ENCODE data around the gene TCAF1. TPM values are rescaled to one million over a fixed set of nuclear protein-coding genes. Genes with fewer than 3 reads are reported as not detected.
A peak's percentile ranks its signal among the peaks of the same experiment; 100 is the strongest.
"Not testable (repeated sequence)": the region's sequence is repeated elsewhere in the genome, so short reads cannot be mapped to it uniquely, and the experiment has no call there.

TCAF1 gene
- total RNA-seq, 1 experiment from 2014 or later, result 99.4 TPM

DNA sequence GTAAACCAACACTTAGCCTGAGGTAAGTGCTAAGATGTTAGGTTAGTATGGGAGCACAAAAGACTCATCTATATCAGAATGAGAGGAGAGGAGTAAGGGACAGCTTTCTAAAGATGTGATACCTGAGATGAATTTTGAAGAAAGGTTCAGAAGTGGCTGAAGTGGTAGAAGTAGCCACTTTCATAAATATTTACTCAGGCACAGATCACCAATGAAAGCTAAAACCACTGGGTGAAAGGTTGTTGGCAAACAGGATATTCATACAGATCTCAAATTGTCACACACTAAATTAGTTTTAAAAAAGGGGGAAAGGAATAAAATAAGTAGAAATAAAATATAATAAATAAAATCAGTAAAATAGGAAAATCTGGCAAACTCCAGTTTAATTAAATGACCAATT lies 30.4 kb downstream of the TCAF1 start:
- not testable (repeated sequence) for DNase-seq (ENCODE audit: low read depth)

DNA sequence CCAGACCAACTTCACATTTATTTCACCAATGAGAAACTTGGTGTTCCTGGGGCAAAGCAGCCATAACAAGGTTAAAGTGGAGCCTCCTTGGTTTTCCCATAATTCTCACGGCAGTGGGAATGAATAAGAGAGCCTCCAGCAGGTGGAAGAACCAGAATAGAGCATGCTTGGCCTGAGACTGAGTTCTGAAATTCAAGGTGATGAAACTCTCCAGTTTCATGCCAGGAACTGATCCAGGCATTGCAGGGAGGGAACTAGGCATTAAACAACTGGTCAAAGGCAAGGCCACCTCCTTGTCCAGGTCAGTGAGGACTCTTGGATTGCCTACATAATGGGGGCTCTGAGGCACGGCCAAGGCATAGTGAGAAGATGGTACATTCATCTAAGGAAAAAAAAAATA lies 44.0 kb downstream of the TCAF1 start:
- not testable (repeated sequence) for DNase-seq (ENCODE audit: low read depth)

DNA sequence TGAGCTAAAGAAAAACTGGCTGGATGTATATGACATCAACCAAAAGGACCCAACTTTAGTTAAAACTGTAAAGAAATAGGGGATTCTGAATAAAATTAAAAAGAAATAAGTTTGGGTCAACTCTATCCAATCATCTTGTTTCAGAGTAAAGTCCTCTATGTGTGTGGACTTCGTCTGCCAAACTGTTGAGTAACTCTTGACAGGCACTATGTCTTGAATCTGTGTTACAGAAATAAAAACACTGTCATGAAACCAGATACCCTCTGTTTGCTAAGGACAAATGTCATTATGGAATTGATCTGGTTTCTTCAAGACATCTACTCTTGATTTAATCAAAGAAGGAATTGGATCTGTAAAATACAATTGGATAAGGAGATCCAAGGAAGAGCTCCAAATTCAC lies 46.5 kb downstream of the TCAF1 start:
- not testable (repeated sequence) for DNase-seq (ENCODE audit: low read depth)

DNA sequence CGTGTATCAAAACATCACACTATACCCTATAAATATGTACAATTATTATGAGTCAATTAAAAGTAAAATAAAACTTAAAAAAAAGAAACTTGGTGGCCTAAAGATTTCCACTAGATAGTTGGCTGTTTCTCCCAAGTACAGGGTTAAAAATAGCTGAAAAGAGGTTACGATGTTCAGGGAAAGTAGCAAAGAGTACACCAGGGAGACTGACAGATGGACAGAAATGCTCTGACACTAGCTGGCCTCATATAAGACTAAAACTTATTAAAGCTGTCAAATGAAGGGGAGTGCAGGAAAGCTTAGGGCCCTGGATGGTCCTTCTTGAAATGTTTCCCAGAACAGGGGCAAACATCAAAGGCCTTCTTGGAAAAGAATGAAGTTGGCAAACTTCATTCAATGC lies 51.3 kb downstream of the TCAF1 start:
- no peak for DNase-seq (ENCODE audit: low read depth)

DNA sequence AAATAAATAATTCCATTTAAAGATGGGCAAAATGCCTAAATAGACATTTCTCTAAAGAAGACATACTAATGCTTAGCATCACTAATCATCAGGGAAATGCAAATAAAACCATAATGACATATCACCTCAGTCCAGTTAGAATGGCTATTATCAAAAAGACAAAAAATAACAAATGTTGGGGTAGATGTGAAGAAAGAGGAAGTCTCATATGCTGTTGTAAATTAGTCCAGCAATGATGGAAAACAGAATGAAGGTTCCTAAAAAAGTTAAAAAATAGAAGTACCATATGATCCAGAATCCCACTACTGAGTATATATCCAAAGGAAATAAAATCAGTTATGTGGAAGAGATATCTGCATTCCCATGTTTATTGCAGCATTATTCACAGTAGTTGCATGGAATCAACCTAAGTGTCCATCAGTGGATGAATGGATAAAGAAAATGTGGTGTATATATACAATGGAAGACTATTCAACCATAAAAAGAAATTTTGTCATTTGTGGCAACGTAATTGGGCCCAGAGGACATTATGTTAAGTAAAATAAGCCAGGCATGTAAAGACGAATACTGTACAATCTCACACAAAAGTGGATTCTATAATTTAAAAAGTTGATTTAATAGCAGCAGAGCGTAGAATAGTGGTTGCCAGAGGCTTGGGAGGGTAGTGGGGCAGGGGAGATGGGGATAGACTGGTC lies 52.0 kb downstream of the TCAF1 start:
- no peak for DNase-seq (ENCODE audit: low read depth)

DNA sequence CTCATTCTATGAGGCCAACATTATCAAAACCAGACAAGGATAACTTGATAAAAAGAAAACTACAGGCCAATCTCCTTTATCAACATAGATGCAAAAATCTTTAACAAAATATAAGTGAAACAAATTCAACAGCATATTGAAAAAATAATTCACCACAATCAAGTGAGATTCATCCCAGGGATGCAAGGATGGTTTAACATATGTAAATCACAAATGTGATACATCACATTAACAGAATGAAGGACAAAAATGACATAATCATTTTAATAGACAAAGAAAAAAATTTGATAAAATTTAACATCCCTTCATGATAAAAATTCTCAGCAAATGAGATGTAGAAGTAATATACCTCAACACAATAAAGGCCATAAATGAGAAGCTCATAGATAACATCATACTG lies 53.8 kb downstream of the TCAF1 start:
- DNase-seq (ENCODE audit: low read depth), result no peak

DNA sequence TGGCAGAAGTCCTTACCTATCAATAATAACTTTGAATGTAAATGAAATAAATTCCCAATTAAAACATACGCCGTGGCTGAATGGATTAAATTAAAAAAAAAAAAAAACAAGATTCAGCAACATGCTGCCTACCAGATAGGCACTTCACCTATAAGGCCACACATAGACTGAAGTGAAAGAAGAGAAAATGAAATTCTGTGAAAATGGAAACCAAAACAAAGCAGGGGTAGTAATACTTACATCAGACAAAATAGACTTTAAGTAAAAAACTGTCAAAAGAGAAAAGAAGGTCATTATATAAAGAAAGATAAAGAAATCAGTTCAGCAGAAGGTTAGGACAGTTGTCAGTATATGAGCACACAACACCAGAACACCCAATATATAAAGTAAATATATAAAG lies 55.3 kb downstream of the TCAF1 start:
- DNase-seq (ENCODE audit: low read depth), result no peak

DNA sequence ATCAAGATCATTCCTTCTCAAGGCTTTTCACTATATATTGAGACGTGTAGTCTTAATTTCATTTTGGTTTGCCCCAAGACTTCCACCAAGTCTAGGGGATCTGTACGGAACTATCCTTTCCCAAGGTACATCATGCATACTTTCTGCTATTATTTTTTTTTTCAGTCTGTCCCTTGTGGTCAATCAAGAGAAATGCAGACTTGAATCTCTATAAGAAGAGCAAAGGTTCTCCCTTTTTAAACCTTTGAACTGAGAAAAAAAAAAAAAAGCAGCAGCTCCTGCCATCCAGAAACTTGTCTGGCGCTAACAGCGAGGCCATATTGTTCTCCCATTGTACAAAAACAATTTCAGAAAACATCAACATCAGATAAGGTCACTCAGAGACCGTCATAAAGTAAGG lies 60.3 kb downstream of the TCAF1 start:
- peak; percentile 24 for DNase-seq (ENCODE audit: low read depth)

DNA sequence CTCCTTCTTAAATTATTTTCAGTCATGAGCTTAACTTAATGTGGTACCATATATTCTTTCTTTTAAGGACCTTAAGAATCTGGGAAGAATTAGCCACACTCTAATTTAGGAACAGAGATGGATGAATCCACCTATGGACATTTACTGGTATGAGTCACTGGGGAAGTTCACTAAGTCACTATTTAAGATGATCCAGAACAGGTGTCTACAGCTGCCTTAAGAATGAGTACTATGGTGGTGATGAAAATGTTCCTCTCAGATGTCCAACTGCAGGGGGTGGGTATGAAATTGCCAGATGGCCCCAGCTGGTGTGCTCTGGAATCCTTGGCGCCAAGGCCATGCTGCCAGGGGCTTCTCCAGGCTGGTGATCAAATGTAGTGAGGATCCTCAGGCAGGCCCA lies 61.9 kb downstream of the TCAF1 start:
- DNase-seq (ENCODE audit: low read depth), result not testable (repeated sequence)

DNA sequence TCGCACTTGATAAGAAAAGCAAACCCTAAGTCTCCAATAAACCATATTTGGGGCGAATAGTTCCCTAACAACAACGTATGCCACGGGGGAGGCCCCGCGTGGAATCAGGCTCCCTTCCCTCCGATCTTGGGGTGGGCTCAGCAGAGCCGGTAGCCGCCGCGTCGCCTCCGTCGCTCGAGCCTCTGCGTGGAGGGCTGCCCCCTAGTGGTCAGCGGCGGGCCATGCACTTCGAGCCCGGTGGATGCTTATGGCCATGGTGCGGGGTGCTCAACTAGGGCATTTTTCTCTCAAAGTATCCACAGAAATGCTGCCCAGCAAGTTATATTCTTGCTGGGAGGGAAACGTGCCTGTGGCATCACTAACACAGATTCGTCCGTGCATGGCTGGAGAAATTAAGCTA lies 64.8 kb downstream of the TCAF1 start:
- DNase-seq (ENCODE audit: low read depth), result not testable (repeated sequence)

DNA sequence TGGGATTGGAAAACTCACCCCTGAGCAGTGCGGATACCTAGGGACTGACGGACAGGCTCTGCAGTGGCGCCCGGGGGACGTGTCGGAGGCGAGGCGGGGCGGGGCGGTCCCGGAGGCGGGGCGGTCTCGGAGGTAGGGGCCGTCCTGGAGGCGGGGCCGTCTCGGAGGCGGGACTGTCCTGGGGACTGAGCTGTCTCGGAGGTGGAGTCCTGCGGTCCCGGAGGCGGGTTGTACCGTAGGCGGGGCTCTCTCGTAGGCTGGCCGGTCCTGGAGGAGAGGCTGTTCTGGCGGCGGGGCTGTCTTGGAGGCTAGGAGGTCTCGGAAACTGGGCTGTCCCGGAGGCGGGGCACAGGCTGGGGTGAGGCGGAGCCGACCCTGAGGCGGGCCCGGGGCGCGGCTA lies 65.4 kb downstream of the TCAF1 start:
- DNase-seq (ENCODE audit: low read depth), result not testable (repeated sequence)

DNA sequence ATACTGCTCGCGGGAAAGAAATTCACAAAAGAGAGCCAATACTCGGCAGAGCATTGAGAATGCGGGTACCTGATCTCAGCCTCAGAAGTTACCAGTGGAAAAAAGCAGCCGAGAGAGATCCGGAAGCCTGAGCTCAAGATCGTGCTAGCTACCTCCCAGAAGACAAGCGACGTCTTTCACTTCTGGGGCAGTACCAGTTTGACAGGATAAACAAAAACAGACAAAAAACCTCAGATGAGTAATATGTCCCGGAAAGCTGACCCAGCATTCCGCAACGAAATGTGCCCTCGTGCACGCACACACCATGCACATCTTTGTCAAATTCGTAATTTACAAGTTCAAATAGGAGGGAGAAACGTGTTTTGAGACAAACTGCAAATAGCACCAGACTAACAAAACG lies 65.9 kb downstream of the TCAF1 start:
- DNase-seq (ENCODE audit: low read depth), result not testable (repeated sequence)

DNA sequence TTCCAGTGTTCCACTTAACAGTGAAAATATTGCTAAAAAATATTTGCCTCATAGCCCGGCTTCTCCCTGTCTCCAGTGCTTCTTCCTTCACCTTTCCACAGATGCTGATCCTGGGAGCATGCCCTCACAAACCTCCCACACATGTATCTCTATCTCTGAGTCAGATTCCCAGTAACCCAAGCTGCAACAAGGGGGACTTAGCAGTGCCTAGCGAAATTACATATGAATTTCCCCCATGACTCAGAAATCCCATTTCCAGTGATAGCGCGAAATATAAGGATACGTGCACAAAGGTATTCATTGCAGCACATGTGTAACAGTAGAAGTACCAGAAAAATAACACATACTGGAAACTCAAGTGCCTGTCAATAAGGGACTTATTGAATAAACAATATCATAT lies 75.4 kb downstream of the TCAF1 start:
- DNase-seq (ENCODE audit: low read depth), result not testable (repeated sequence)

DNA sequence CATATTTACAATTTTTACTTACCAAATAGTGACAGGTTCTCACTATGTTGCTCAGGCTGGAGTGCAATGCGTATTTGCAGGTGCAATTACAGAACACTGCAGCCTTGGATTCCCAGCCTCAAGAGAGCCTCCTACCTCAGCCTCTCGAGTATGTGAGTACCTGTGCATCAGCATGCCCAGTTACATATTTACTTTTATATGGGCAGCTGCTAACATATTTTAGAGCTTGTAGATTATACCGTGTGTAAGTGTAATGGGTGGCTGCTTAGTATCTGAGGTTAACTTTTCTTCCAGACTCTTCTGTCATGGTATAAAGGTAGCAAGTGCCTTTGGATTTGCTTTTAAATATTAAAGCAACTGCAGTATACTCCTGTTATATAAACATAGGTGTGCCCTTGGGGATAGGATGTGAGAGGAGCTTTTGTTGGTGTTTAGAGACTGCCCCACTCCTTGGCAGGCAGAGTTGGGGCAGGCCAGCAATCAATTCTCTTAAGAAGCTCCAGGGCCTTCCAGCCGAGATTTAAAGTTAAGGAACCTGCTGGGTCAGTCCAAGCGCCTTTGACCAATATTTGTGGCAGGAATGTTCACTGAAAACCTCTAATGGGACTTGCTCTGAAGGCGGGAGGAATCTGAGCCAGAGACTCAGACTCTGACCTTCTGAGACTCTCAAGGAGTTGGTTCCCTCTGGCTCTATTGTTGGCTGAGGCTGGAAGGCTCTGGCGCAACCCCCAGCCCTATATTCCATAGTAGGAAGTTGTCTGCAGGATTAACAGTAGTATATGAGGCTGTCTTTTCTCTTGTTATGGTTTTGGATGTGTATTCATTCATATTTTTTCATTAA lies 77.5 kb downstream of the TCAF1 start:
- DNase-seq (ENCODE audit: low read depth), result not testable (repeated sequence)

DNA sequence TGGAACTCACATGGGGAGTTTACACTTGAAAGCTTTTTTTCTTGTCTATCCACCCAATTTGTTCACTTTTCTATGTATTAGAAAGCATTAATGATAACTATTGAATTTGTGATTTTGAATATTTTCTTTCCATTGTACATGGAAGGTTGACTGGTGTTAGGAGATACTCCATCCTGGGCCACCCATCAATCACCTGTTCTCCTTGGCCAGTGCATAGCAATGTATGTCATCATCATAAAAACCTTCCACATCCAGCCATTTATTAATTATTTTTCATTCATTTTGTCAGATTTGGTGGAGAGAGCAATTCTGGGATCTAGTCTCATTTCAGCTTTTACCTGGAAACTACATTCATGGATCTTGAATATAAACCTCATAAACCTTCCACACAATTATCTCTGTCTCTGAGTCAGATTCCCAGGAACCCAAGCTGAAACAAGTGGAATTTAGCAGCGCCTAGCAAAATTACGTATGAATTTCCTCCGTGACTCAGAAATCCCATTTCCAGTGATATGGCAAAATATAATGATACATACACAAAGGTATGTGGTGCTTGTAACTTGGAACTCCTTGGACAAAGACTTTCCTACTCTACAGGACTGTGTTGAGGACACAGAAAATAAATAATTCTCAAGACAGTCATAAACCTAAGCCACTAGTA lies 78.2 kb downstream of the TCAF1 start:
- DNase-seq (ENCODE audit: low read depth), result not testable (repeated sequence)

DNA sequence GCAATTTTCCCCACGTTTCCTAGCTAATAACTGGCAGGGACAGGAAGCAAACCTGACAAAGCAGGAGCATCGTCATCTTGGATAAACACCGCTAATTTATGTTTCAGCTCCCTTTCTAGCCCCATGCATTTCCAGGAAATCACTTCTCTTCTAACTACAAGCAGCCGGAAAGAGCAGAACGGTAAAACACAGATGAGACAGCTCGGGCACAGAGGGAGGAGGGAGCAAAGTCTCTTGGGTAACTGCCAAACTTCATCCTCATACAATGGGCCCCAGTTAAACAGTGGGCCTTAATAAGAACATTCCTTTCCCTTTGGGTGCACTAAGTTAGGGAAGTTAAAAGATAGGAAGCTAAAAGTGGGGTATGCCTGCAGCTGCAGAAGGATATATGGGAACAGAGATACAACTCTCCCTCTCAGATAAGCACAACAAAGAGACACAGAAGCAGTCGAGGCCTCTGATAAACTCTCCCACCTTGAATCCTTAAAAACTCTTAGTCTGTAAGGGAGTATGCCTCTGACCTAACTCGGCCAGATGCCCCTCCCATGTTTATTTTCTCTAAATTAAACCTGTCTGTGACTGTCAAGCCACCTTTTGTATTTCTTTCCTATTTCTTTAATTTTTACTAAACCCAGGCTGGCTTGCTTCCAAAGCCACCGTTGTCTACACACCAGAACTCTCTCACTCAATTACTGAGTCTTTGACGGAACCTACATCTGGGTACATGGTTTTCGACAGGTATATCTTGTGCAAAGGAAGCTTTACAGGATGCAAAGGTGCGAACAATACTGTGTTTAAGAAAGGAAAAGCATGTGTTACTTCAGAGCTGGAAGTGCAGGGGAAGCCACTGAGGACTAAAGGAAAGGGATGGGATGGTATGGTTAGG lies 80.3 kb downstream of the TCAF1 start:
- not testable (repeated sequence) for DNase-seq (ENCODE audit: low read depth)

DNA sequence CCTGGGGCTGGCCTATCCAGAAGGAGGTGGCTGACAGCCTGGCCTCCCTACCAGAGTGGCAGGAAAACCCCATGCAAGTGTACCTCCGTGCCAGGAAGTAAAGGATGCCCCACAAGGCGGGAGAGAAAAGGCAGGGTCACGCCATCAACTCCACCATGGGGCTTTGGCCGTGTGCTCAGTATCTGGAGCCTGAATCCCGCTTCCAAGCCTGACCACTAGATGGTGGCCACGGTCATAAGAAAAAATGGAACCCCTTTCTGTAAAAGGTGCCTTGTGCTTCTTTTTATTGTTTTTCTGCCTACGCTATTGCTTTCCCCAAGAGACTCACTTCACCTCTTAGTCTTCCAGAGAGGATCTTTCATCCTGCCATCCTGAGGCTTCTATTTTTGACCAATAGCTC lies 84.1 kb downstream of the TCAF1 start:
- DNase-seq (ENCODE audit: low read depth), result not testable (repeated sequence)

DNA sequence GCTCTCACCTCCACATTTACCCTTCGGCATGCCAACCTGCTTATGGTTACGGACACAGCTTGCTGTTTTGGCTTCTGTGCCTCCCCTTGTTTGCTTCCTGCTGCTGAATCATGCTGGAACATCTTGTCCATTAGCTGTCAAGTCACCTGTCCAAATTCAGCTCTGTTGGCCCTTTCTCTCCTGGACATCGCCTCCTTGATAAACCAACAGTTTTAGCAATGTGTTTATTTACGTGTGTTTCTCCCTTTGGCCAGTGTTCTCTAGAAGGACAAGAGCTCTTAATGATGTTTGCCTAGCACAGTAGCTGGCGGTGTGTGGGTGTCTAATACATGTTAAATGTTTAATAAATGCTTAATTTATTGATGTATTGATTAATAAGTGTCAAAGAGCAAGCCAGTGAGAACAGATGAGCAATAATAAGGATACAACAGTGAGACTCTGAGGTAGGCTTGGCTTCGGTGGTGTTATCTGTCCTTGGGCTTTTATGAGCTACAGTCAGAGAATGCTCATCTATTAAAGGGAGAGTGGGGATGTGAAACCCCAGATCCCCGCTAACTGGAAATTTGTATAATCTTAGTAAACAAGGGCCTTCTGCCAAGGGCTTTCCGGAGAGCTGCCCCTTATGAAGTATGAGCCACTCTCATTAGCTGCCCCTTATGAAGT lies 85.4 kb downstream of the TCAF1 start:
- not testable (repeated sequence) for DNase-seq (ENCODE audit: low read depth)

DNA sequence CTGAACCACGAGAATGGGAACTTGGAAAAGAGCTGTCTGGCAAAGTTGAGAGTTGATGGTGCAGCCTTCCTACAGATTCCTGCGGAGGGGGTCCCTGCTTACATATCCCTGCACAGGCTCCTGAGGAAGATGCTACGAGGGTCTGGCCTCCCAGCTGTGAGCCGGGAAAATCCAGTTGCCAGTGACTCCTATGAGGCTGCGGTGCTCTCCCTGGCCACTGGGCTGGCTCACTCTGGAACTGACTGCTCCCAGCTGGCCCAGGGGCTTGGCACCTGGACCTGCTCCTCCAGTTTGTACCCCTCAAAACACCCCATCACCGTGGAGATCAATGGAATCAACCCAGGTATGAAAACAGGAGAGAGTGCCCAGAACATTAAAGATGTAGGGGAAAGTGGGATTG lies 91.3 kb downstream of the TCAF1 start:
- DNase-seq (ENCODE audit: low read depth), result not testable (repeated sequence)

DNA sequence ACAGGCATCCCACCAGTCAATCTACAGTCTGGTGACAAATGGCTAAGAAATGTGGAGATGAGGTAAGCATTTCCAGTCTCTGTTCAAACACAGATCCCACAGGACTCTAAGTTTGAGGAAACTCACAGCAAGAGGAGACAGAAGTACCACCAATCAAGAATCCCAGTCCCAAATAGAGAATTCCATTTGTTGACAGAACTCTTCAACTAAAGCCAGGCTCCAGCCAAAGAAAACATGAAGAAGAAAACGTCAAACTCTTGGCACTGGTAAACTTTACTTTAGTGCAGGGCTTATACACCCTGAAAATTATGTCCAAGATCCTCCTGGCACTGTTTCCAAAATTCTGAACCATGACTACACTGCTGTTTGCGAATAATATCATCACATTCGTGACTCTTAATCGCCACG lies 95.3 kb downstream of the TCAF1 start:
- DNase-seq (ENCODE audit: low read depth), result not testable (repeated sequence)
